T-helper 17 cell (primary cell): ENCODE measurements around the gene PLIN5. TPM values are rescaled to one million over a fixed set of nuclear protein-coding genes. Genes with fewer than 3 reads are reported as not detected.

Experiments used
- ATAC-seq: fragments of 150-1000 bp; cut with Tn5 transposase; 2 replicates; pipeline ENCODE4 v1.10.0; 2021; ENCODE audit warnings: mild to moderate bottlenecking, moderate library complexity
- DNase-seq, 3 donors: peaks; one replicate each; pipeline versions ENCODE4 v3.0.0 to v3.0.0-alpha.2; 2020 to 2021
- H3K9me3 ChIP-seq: one replicate; pipeline ENCODE4 v1.7.0; 2013; ENCODE audit warnings: low read length, mild to moderate bottlenecking; ENCODE audit not compliant: control insufficient read depth, poor library complexity, severe bottlenecking
- H3K27ac Mint-ChIP-seq: one replicate; pipeline ENCODE4 v1.8.0; 2022; ENCODE audit warnings: mild to moderate bottlenecking, moderate library complexity, mixed read lengths
- H3K27me3 Mint-ChIP-seq: one replicate; pipeline ENCODE4 v1.8.0; 2022; ENCODE audit warnings: mixed read lengths
- H3K36me3 Mint-ChIP-seq: one replicate; pipeline ENCODE4 v1.8.0; 2022; ENCODE audit warnings: low read depth, mixed read lengths
- H3K4me1 Mint-ChIP-seq: one replicate; pipeline ENCODE4 v1.8.0; 2022; ENCODE audit warnings: mild to moderate bottlenecking, mixed read lengths
- H3K4me3 Mint-ChIP-seq: one replicate; pipeline ENCODE4 v1.8.0; 2022; ENCODE audit warnings: mild to moderate bottlenecking, moderate library complexity, mixed read lengths
- total RNA-seq, 4 donors: library from RNA in 2 of 4; stranded (reverse) in 2 of 4; gene quantifications; one replicate each; pipeline ENCODE4 v1.2.3 and lab custom pipeline; 2022 to 2026

PLIN5 gene
- total RNA-seq, 2 donors from 2014 or later, result not detected

- DNase-seq (peak in 2 of 3 donors; percentile 26 to 37), ATAC-seq (no peak)
- Mint-ChIP-seq H3K27ac (no peak overlapping the region), H3K27me3 (no peaks in the 10 kb centered on the region), H3K4me1 (peaks cover 3% of the 10 kb centered on the region), H3K4me3 (no peak overlapping the region), H3K36me3 (no peaks in the 10 kb centered on the region)
- no peaks in the 10 kb centered on the region for H3K9me3 ChIP-seq
Measured at GRCh38 chr19:4557971-4558941, 23.2 kb upstream of the PLIN5 start.

GRCh38 chr19:4557144-4557970 lies 22.3 kb upstream of the PLIN5 start:
- no peaks in the 10 kb centered on the region for H3K9me3 ChIP-seq
- ATAC-seq (no peak), DNase-seq (no peak)
- H3K36me3 Mint-ChIP-seq, result no peaks in the 10 kb centered on the region
- H3K4me1 Mint-ChIP-seq, result peaks cover 3% of the 10 kb centered on the region
- H3K27ac Mint-ChIP-seq, result no peak overlapping the region
- H3K4me3 Mint-ChIP-seq, result no peak overlapping the region
- peaks cover 1% of the 10 kb centered on the region for H3K27me3 Mint-ChIP-seq

GRCh38 chr19:4556597-4557127 lies 21.6 kb upstream of the PLIN5 start:
- H3K27me3 Mint-ChIP-seq, result peaks cover 8% of the 10 kb centered on the region
- no peaks in the 10 kb centered on the region for H3K9me3 ChIP-seq
- ATAC-seq, result no peak
- H3K36me3 Mint-ChIP-seq, result peaks cover 2% of the 10 kb centered on the region
- no peak overlapping the region for H3K27ac Mint-ChIP-seq
- H3K4me1 Mint-ChIP-seq, result peaks cover 3% of the 10 kb centered on the region
- H3K4me3 Mint-ChIP-seq, result no peak overlapping the region
- no peak for DNase-seq

- H3K27ac Mint-ChIP-seq, result no peak overlapping the region
- H3K4me1 Mint-ChIP-seq, result peaks cover 3% of the 10 kb centered on the region
- no peak for DNase-seq
- peaks cover 9% of the 10 kb centered on the region for H3K27me3 Mint-ChIP-seq
- ATAC-seq, result no peak
- no peaks in the 10 kb centered on the region for H3K9me3 ChIP-seq
- H3K36me3 Mint-ChIP-seq, result peaks cover 2% of the 10 kb centered on the region
- H3K4me3 Mint-ChIP-seq, result no peak overlapping the region
Measured at GRCh38 chr19:4555657-4556561, 20.9 kb upstream of the PLIN5 start.

GRCh38 chr19:4554717-4555116 lies 19.7 kb upstream of the PLIN5 start:
- Mint-ChIP-seq H3K36me3 (peaks cover 2% of the 10 kb centered on the region), H3K4me1 (peaks cover 3% of the 10 kb centered on the region), H3K27ac (no peak overlapping the region), H3K4me3 (no peak overlapping the region), H3K27me3 (peaks cover 13% of the 10 kb centered on the region)
- DNase-seq (no peak), ATAC-seq (no peak)
- no peaks in the 10 kb centered on the region for H3K9me3 ChIP-seq

- no peak overlapping the region for H3K4me3 Mint-ChIP-seq
- peaks cover 4% of the 10 kb centered on the region for H3K36me3 Mint-ChIP-seq
- DNase-seq (no peak), ATAC-seq (no peak)
- H3K27ac Mint-ChIP-seq, result no peak overlapping the region
- peaks cover 17% of the 10 kb centered on the region for H3K27me3 Mint-ChIP-seq
- peaks cover 6% of the 10 kb centered on the region for H3K4me1 Mint-ChIP-seq
- no peaks in the 10 kb centered on the region for H3K9me3 ChIP-seq
Measured at GRCh38 chr19:4553775-4554174, 18.8 kb upstream of the PLIN5 start.

GRCh38 chr19:4553092-4553695 lies 18.2 kb upstream of the PLIN5 start:
- no peak for DNase-seq
- Mint-ChIP-seq H3K27ac (no peak overlapping the region), H3K36me3 (peaks cover 4% of the 10 kb centered on the region), H3K4me1 (peaks cover 6% of the 10 kb centered on the region), H3K27me3 (peaks cover 18% of the 10 kb centered on the region), H3K4me3 (no peak overlapping the region)
- no peak for ATAC-seq
- H3K9me3 ChIP-seq, result no peaks in the 10 kb centered on the region

- H3K9me3 ChIP-seq, result no peaks in the 10 kb centered on the region
- ATAC-seq, result no peak
- H3K27ac Mint-ChIP-seq, result no peak overlapping the region
- no peak overlapping the region for H3K4me3 Mint-ChIP-seq
- DNase-seq, result no peak
- peaks cover 4% of the 10 kb centered on the region for H3K36me3 Mint-ChIP-seq
- peaks cover 6% of the 10 kb centered on the region for H3K4me1 Mint-ChIP-seq
- H3K27me3 Mint-ChIP-seq, result peaks cover 18% of the 10 kb centered on the region
Measured at GRCh38 chr19:4552525-4552819, 17.4 kb upstream of the PLIN5 start.

- Mint-ChIP-seq H3K27ac (no peak overlapping the region), H3K4me1 (peaks cover 2% of the 10 kb centered on the region), H3K36me3 (peaks cover 4% of the 10 kb centered on the region), H3K4me3 (no peak overlapping the region), H3K27me3 (peaks cover 22% of the 10 kb centered on the region)
- H3K9me3 ChIP-seq, result no peaks in the 10 kb centered on the region
- ATAC-seq, result no peak
- no peak for DNase-seq
Measured at GRCh38 chr19:4550479-4551050, 15.5 kb upstream of the PLIN5 start.

- Mint-ChIP-seq H3K27ac (no peak overlapping the region), H3K4me3 (no peak overlapping the region), H3K4me1 (peaks cover 2% of the 10 kb centered on the region), H3K27me3 (peaks cover 23% of the 10 kb centered on the region), H3K36me3 (peaks cover 4% of the 10 kb centered on the region)
- no peaks in the 10 kb centered on the region for H3K9me3 ChIP-seq
- DNase-seq (no peak), ATAC-seq (no peak)
Measured at GRCh38 chr19:4550018-4550417, 15.0 kb upstream of the PLIN5 start.

GRCh38 chr19:4548238-4548584 lies 13.2 kb upstream of the PLIN5 start:
- Mint-ChIP-seq H3K27ac (no peak overlapping the region), H3K4me3 (no peak overlapping the region), H3K4me1 (peaks cover 2% of the 10 kb centered on the region), H3K27me3 (peaks cover 23% of the 10 kb centered on the region), H3K36me3 (peaks cover 4% of the 10 kb centered on the region)
- ATAC-seq (no peak), DNase-seq (no peak)
- H3K9me3 ChIP-seq, result no peaks in the 10 kb centered on the region
